NCI-H1048 (cell line): Measurements from ENCODE around the gene ARHGAP9.
"Not testable (repeated sequence)": the region's sequence is repeated elsewhere in the genome, so short reads cannot be mapped to it uniquely, and the experiment has no call there.

Source experiments
- DNase-seq: peaks from one replicate; lab custom pipeline; 2025; lab: John Stamatoyannopoulos, UW

The ARHGAP9 gene

GRCh38 chr12:57434517-57435223 lies 45.0 kb downstream of the ARHGAP9 start, which contains the start of gene INHBC:
INHBC (plus strand) TSS chr12:57434784; CDS start chr12:57434887, 103 bp downstream.
- DNase-seq: no peak

GRCh38 chr12:57433370-57433769 lies 46.3 kb downstream of the ARHGAP9 start:
- DNase-seq: no peak

GRCh38 chr12:57431654-57432188 lies 47.9 kb downstream of the ARHGAP9 start:
- no peak for DNase-seq

- DNase-seq: peak; percentile 81
These were observed 48.6 kb downstream of the ARHGAP9 start, which contains the start of gene R3HDM2 for GRCh38 chr12:57430931-57431566. R3HDM2 (minus strand) TSS chr12:57431043; CDS start chr12:57310428, 120,615 bp downstream.

- peak; percentile 46 for DNase-seq
These were observed 49.3 kb downstream of the ARHGAP9 start for GRCh38 chr12:57430112-57430930.

- DNase-seq: no peak
These were observed 50.1 kb downstream of the ARHGAP9 start for GRCh38 chr12:57429473-57430111.

- DNase-seq: no peak
These were observed 50.7 kb downstream of the ARHGAP9 start for GRCh38 chr12:57428965-57429364.

- not testable (repeated sequence) for DNase-seq
These were observed 52.7 kb downstream of the ARHGAP9 start for GRCh38 chr12:57426948-57427347.
